HT-29 (cell line): ENCODE data around the gene IPPK. TPM values are rescaled to one million over a fixed set of nuclear protein-coding genes. Genes with fewer than 3 reads are reported as not detected.

ENCODE experiments used
- DNase-seq: peaks from one replicate; pipeline ENCODE4 v3.0.0-alpha.2; 2015; ENCODE audit warnings: low spot score
- total RNA-seq: library from RNA; depleted of rRNA; stranded (reverse); fragments of >200 nt; shearing (Covaris generic); gene quantifications from 2 replicates; pipeline ENCODE4 v1.2.3, GENCODE V29; 2014

IPPK gene
- total RNA-seq, 1 experiment from 2014 or later: 16.5 TPM

GRCh38 chr9:92657296-92658094 lies 12.4 kb downstream of the IPPK start:
- DNase-seq: no peak

- no peak for DNase-seq
Observed at GRCh38 chr9:92656537-92656925, 13.4 kb downstream of the IPPK start.

GRCh38 chr9:92655896-92656536 lies 13.9 kb downstream of the IPPK start:
- DNase-seq: no peak

- no peak for DNase-seq
Observed at GRCh38 chr9:92655366-92655765, 14.6 kb downstream of the IPPK start.

- DNase-seq: no peak
Observed at GRCh38 chr9:92654481-92655301, 15.2 kb downstream of the IPPK start.

GRCh38 chr9:92652461-92652860 lies 17.5 kb downstream of the IPPK start:
- no peak for DNase-seq

- no peak for DNase-seq
Observed at GRCh38 chr9:92650839-92651621, 18.9 kb downstream of the IPPK start.

- no peak for DNase-seq
Observed at GRCh38 chr9:92650296-92650695, 19.6 kb downstream of the IPPK start.

- DNase-seq: no peak
Observed at GRCh38 chr9:92649007-92649406, 20.9 kb downstream of the IPPK start.

- DNase-seq: no peak
Observed at GRCh38 chr9:92648474-92648971, 21.4 kb downstream of the IPPK start.

GRCh38 chr9:92647671-92648473 lies 22.1 kb downstream of the IPPK start:
- no peak for DNase-seq

GRCh38 chr9:92645041-92645440 lies 24.9 kb downstream of the IPPK start:
- no peak for DNase-seq

GRCh38 chr9:92644278-92644677 lies 25.7 kb downstream of the IPPK start:
- DNase-seq: no peak

GRCh38 chr9:92642564-92642963 lies 27.4 kb downstream of the IPPK start:
- no peak for DNase-seq

GRCh38 chr9:92642041-92642451 lies 27.9 kb downstream of the IPPK start:
- DNase-seq: no peak

- no peak for DNase-seq
Observed at GRCh38 chr9:92641092-92641809, 28.7 kb downstream of the IPPK start.

GRCh38 chr9:92640398-92641091 lies 29.4 kb downstream of the IPPK start:
- no peak for DNase-seq

GRCh38 chr9:92639791-92640271 lies 30.1 kb downstream of the IPPK start:
- no peak for DNase-seq

GRCh38 chr9:92639124-92639523 lies 30.8 kb downstream of the IPPK start:
- no peak for DNase-seq
